Choroid plexus epithelial cell (primary cell): ENCODE results near the gene ZSWIM4.
A peak's percentile ranks its signal among the peaks of the same experiment; 100 is the strongest.
"Not testable (repeated sequence)": the region's sequence is repeated elsewhere in the genome, so short reads cannot be mapped to it uniquely, and the experiment has no call there.

Experiments
- DNase-seq: peaks from one replicate; pipeline ENCODE4 v3.0.0-alpha.2; 2010; ENCODE audit warnings: low read depth
- H3K4me3 ChIP-seq: 2 replicates; pipeline ENCODE4 v1.5.1; 2011; ENCODE audit warnings: low read depth, mild to moderate bottlenecking, control low read depth, low read length, moderate library complexity
- CTCF ChIP-seq: conservative IDR thresholded peaks from 2 replicates; pipeline ENCODE4 v1.5.1; 2011; ENCODE audit warnings: low read depth, mild to moderate bottlenecking, control low read depth, inconsistent platforms, low read length, moderate library complexity

Gene ZSWIM4

GRCh38 chr19:13790354-13790753 is 4.9 kb upstream of the ZSWIM4 start:
- TF ChIP-seq CTCF = no peak
- peak; percentile 36 for DNase-seq
- H3K4me3 ChIP-seq = no peak overlapping the region

GRCh38 chr19:13793317-13793716 is 1.9 kb upstream of the ZSWIM4 start:
- not testable (repeated sequence) for DNase-seq, H3K4me3 ChIP-seq

GRCh38 chr19:13794398-13794756 is 866 bp upstream of the ZSWIM4 start:
- TF ChIP-seq CTCF = no peak
- peak overlapping the region; percentile 73 for H3K4me3 ChIP-seq
- DNase-seq = peak; percentile 99

GRCh38 chr19:13795595-13796300 is 505 bp downstream of the ZSWIM4 start:
- DNase-seq = peak; percentile 30
- H3K4me3 ChIP-seq = peak overlapping the region; percentile 71
- TF ChIP-seq CTCF = no peak

GRCh38 chr19:13796301-13797057 is 1.2 kb downstream of the ZSWIM4 start:
- peak; percentile 46 for TF ChIP-seq CTCF
- H3K4me3 ChIP-seq = peak overlapping the region; percentile 71
- DNase-seq = peak; percentile 86

- H3K4me3 ChIP-seq = peak overlapping the region; percentile 71
- DNase-seq = no peak
- no peak for TF ChIP-seq CTCF
These were observed 1.8 kb downstream of the ZSWIM4 start for GRCh38 chr19:13797058-13797440.

GRCh38 chr19:13797870-13798269 is 2.6 kb downstream of the ZSWIM4 start:
- no peak overlapping the region for H3K4me3 ChIP-seq
- no peak for TF ChIP-seq CTCF
- peak; percentile 88 for DNase-seq
